Right lobe of liver (tissue), 6 donors: ENCODE results near the gene AFDN. TPM values are rescaled to one million over a fixed set of nuclear protein-coding genes. Genes with fewer than 3 reads are reported as not detected.
A peak's percentile ranks its signal among the peaks of the same experiment; 100 is the strongest.

Source experiments
- ATAC-seq, 4 donors: fragments of 200-7000 bp; cut with Tn5 transposase; one replicate each; pipeline ENCODE4 v1.9.1; 2020; ENCODE audit warnings: mild to moderate bottlenecking in 4 of 4, moderate library complexity in 4 of 4
- DNase-seq, 3 donors: peaks; one replicate each; pipeline ENCODE4 v3.0.0-alpha.2; 2020
- H3K27ac ChIP-seq, 3 donors: fragments of 200-600 bp; one replicate each; pipeline ENCODE4 v1.8.0; 2022
- H3K27me3 ChIP-seq, 2 donors: fragments of 200-600 bp; one replicate each; pipeline ENCODE4 v1.8.0; 2022
- H3K36me3 ChIP-seq, 4 donors: fragments of 200-600 bp; sonication (generic) in 1 of 4; one replicate each; pipeline versions ENCODE4 v1.5.1 to v1.8.0; 2017 to 2022; ENCODE audit warnings: control low read depth in 1 of 4
- H3K4me1 ChIP-seq, 4 donors: fragments of 200-600 bp; sonication (generic) in 1 of 4; one replicate each; pipeline versions ENCODE4 v1.5.1 to v1.8.0; 2017 to 2022; ENCODE audit warnings: control low read depth in 1 of 4
- H3K4me3 ChIP-seq, 3 donors: fragments of 200-600 bp; one replicate each; pipeline ENCODE4 v1.8.0; 2022
- H3K9me3 ChIP-seq, 4 donors: fragments of 200-600 bp; sonication (generic) in 1 of 4; one replicate each; pipeline versions ENCODE4 v1.5.1 to v1.8.0; 2017 to 2022; ENCODE audit warnings: control low read depth in 1 of 4
- CTCF ChIP-seq, 4 donors: fragments of 200-600 bp in 3 of 4; fragments of 450-650 bp in 1 of 4; IDR thresholded peaks; one replicate each; pipeline versions ENCODE4 v1.5.1 to v1.8.0; 2016 to 2022; ENCODE audit warnings: antibody characterized with exemption in 4 of 4, mild to moderate bottlenecking in 2 of 4
- POLR2A ChIP-seq: fragments of 450-650 bp; IDR thresholded peaks from one replicate; pipeline ENCODE4 v1.6.1; 2017; ENCODE audit warnings: antibody characterized with exemption, mild to moderate bottlenecking
- WGBS: methylation state at CpG from one replicate; pipeline ENCODE4 v1.1.6; 2018; ENCODE audit warnings: low coverage, low lambda C conversion rate; ENCODE audit not compliant: insufficient coverage; ENCODE audit errors: missing lambda C conversion rate; 5-methylcytosine and 5-hydroxymethylcytosine counted together
- intact Hi-C, 2 donors: fragments of 100-400 bp; cut with DNase I; formaldehyde crosslinking; loops; one replicate each; pipeline versions ENCODE4 v1.11.2 to v1.14.1; 2022
- total RNA-seq, 6 experiments: library from RNA; depleted of rRNA in 2 of 6; stranded (reverse); fragments of >200 nt in 2 of 6; fragmentation: NEBNext Ultra II Directional in 3 of 6; extraction: Animal tissue kit (Norgen Biotek cat#: 25700) in 3 of 6; gene quantifications; one replicate each; pipeline versions ENCODE4 v1.1.0 to v1.2.4, GENCODE V29; 2016 to 2023
- donor health status: DM: no; HTN: yes; CAD: no.
- donor health status: DM: no; HTN: no; CAD: no.
- donor health status: DM: no; HTN: no; CAD: no.
- donor health status: DM: no; HTN: yes; CAD: no.
- donor health status: DM: no; HTN: yes; CAD: no.

AFDN gene
- total RNA-seq, 6 experiments from 2014 or later, result 77.0 to 106 (median 85.5) TPM

DNA sequence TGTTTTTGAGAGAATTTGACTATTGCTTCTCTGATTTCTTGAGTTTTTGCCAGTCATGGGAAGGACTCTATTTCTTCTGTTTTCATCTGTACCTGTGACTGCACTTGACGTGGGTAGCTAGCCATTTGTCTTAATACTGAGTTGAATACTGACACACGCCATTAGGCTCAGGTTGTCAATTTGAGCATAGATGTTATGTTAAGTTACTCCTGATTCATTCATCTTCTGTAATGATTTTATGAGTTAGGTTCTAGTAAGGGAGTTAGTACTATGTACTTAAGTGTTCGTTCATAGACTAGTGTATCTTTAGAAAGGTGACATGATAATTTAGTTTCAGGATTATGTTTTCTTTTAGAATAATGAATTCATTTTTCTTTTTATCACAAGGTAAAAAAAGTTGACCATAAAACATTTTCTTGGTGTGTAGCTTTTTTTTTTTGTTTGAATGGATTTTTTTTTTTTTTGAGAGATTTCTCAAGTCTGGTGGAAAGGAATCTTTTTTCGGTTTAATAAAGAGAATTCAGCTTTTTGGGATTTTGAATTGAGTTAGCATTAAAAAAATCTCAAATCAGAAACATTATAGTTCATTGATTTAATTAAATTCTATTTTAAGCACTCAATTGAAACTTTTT lies 1.7 kb downstream of the AFDN start:
- DNase-seq (no peak), ATAC-seq (peak in 1 of 4 donors; percentile 2)
- Histone ChIP-seq H3K4me1 (peaks cover 0 to 51% (median 20%) of the 10 kb centered on the region in 4 donors), H3K36me3 (no peaks in the 10 kb centered on the region), H3K27ac (peak overlapping the region in 2 of 3 donors; percentile 68 to 91), H3K27me3 (no peaks in the 10 kb centered on the region), H3K4me3 (peak overlapping the region; percentile 59 to 67 (median 64)), H3K9me3 (no peaks in the 10 kb centered on the region)
- TF ChIP-seq POLR2A, result no peak
- no peak for TF ChIP-seq CTCF (IDR thresholded peaks at IDR 0.05)
- WGBS, result 31% methylated on average over 4 of the region's 4 CpGs
- intact Hi-C loops, result no loop called here

DNA sequence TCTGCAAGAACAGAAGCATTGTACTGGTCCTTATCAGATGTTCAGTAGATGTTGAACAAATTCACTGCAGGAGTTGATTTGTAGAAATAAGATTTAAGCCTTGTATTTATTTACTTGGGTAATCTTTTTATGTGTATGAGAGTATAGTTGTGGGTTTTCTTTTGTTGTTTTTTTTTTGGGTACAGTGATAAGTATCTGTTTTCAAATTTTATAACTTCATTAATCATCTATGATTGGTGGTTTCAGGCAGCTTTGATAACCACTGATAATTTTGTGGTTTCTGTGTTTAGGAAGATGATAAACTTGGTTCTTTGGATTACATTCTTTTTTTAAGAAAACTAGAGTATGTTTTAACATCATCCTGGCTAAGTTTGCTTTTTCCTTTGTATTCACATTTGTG lies 2.8 kb downstream of the AFDN start:
- intact Hi-C loops, result no loop called here
- Histone ChIP-seq H3K4me1 (peaks cover 0 to 54% (median 21%) of the 10 kb centered on the region in 4 donors), H3K27ac (no peak overlapping the region), H3K4me3 (no peak overlapping the region), H3K9me3 (no peaks in the 10 kb centered on the region), H3K36me3 (no peaks in the 10 kb centered on the region), H3K27me3 (no peaks in the 10 kb centered on the region)
- ATAC-seq (no peak), DNase-seq (no peak)
- no peak for TF ChIP-seq POLR2A
- no peak for TF ChIP-seq CTCF (IDR thresholded peaks at IDR 0.05)

- H3K27ac ChIP-seq, result peak overlapping the region in 2 of 3 donors; percentile 3 to 25
- H3K9me3 ChIP-seq, result no peaks in the 10 kb centered on the region
- intact Hi-C loops, result no loop called here
- no peak for TF ChIP-seq POLR2A
- no peak for TF ChIP-seq CTCF (IDR thresholded peaks at IDR 0.05)
- ATAC-seq (no peak), DNase-seq (no peak)
- H3K27me3 ChIP-seq, result no peaks in the 10 kb centered on the region
- peaks cover 0 to 43% (median 19%) of the 10 kb centered on the region in 4 donors for H3K4me1 ChIP-seq
- H3K4me3 ChIP-seq, result no peak overlapping the region
- no peaks in the 10 kb centered on the region for H3K36me3 ChIP-seq
- WGBS, result 12% methylated on average over 3 of the region's 3 CpGs
Observed at GRCh38 chr6:167831281-167831828, 4.6 kb downstream of the AFDN start.

- Histone ChIP-seq H3K4me1 (peaks cover 0 to 43% (median 19%) of the 10 kb centered on the region in 4 donors), H3K27ac (peak overlapping the region; percentile 30 to 35 (median 34)), H3K36me3 (no peaks in the 10 kb centered on the region), H3K9me3 (no peaks in the 10 kb centered on the region), H3K4me3 (no peak overlapping the region), H3K27me3 (no peaks in the 10 kb centered on the region)
- intact Hi-C loops, result no loop called here
- no peak for DNase-seq
- peak; percentile 65 to 78 (median 70) for ATAC-seq
- 15% methylated on average over 4 of the region's 4 CpGs for WGBS
- TF ChIP-seq CTCF (IDR thresholded peaks at IDR 0.05) (no peak), POLR2A (no peak)
Observed at GRCh38 chr6:167832497-167833395, 6.0 kb downstream of the AFDN start.
